ENCODE data around the gene PRR33.
A peak's percentile ranks its signal among the peaks of the same experiment; 100 is the strongest.
"Not testable (repeated sequence)": the region's sequence is repeated elsewhere in the genome, so short reads cannot be mapped to it uniquely, and the experiment has no call there.

The PRR33 gene

DNA sequence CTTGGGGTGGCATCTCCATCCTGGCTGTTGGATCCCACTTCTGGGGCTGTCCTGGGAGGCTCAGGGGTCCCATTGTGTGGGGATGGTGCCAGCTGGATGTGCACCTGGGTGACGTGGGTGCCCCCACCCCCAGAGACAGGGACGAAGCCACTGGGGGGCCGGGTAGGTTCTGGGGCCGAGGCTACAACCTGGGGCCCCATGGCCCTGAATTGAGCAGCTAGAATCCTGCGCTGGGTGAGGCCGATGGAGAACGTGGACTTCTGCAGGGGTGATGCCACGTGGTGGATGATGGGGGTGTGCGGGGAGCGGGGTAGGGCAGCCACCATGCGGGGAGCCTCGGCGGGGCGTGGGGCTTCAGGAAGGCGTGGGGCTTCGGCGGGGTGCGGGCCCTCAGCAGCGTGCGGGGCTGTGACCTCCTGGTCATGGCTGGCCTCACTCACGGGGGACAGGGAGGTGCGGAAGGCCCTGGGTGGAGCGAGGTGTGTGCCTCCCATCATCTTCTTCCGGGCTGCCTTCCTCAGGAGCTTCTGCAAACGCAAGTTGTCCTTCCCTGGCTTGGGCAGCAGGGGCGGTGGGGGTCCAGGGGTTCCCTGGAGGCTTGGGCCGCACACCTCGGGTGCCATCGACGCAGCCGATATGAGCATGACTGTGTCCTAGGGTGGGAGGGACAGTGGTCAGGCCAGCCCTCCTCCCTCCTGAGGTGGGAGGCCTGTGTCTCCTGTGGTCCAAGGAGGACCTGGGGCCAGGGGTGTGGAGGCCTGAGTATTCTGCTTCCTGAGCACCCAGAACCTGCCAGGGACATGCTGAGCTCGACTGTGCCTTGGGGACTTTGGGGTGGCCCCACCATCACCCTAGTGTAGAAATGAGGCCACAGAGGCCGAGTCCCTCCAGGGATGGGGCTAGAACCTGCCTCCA lies 1.5 kb downstream of the PRR33 start:
- H3K4me1 Mint-ChIP-seq (ENCODE audit: low read depth) = peaks cover 37% of the 10 kb centered on the region
- H3K36me3 Mint-ChIP-seq = no peaks in the 10 kb centered on the region
- peak overlapping the region; percentile 80 for H3K4me3 Mint-ChIP-seq
- peak overlapping the region; percentile 86 for H3K27ac Mint-ChIP-seq
- no peaks in the 10 kb centered on the region for H3K9me3 Mint-ChIP-seq (ENCODE audit: low read depth)
- H3K27me3 Mint-ChIP-seq = no peaks in the 10 kb centered on the region

DNA sequence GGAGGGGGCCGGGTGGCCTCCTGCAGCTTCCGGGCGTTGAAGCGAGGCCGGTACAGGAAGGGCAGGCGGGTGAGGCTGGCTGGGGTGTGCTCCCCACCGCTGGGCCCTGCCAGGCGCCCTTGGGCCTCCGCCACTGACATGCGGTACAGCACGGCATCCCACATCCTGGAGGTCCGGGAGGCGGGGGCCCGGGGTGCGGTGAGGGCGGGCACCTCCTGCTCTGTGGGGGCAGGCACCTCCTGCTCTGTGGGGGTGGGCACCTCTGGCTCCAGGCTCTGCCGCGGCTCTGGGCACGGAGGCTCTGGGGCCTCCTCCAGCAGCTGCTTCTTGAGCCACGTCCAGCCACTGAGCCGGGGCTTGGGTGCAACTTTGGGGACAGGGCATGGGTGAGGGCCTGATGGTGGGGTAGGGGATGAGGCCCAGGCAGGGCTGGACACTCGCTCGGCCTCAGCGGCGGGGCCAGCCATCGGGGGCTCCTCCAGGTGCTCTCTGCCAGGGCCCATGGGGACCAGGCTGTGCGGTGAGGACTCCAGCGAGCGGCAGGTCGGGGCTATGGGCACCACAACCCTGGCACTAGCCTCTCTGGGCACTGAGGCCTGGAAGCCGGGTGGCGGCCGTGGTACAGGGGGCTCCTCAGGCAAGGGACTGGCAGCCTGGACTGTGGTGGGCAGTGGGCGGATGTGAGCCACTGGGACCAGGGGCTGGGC lies 2.3 kb downstream of the PRR33 start:
- no peaks in the 10 kb centered on the region for H3K27me3 Mint-ChIP-seq
- peak overlapping the region; percentile 80 for H3K4me3 Mint-ChIP-seq
- H3K36me3 Mint-ChIP-seq = no peaks in the 10 kb centered on the region
- peaks cover 37% of the 10 kb centered on the region for H3K4me1 Mint-ChIP-seq (ENCODE audit: low read depth)
- peak overlapping the region; percentile 86 for H3K27ac Mint-ChIP-seq
- no peaks in the 10 kb centered on the region for H3K9me3 Mint-ChIP-seq (ENCODE audit: low read depth)

DNA sequence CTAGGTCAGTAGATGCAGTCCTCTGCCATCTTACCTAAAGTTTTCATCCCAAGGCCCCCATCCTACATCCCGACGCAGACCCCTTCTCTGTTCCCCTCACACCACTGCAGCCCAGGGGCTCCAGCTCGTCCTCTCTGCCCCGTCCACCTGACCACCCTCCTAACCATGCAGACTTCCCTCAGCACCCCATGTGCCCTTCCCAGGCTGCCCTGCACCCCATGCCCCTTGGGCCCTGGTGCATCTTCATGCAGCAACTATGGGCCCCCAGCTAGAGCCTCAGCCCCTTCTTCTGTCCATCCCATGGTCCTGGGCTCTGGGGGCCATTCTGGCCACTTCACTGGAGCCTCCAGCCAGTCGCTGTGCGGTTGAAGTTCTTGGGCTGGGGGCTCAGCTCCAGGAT lies 2.9 kb downstream of the PRR33 start:
- H3K27me3 Mint-ChIP-seq = no peaks in the 10 kb centered on the region
- H3K4me3 Mint-ChIP-seq = peak overlapping the region; percentile 71
- no peaks in the 10 kb centered on the region for H3K9me3 Mint-ChIP-seq (ENCODE audit: low read depth)
- H3K4me1 Mint-ChIP-seq (ENCODE audit: low read depth) = peaks cover 37% of the 10 kb centered on the region
- H3K27ac Mint-ChIP-seq = peak overlapping the region; percentile 86
- no peaks in the 10 kb centered on the region for H3K36me3 Mint-ChIP-seq

DNA sequence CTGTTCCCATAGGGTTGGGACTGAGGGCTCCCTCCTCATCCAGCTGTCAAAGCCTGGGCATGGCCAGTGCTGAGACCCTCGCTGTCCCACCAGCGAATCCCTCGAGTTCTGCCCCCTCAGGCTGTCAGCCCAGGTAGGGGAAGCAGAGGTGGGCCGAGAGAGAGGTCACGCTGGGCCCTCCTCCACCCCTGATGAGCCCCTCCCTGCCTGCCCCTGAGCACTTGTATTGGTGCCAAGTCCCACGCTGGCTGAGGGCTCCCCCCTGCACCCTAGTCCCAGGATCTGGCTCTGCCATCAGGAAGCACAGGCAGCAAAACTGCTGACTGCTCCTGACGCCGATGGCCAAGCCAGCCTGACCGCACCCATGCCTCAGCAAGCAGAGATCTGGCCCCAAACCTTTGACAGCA lies 3.3 kb downstream of the PRR33 start:
- Mint-ChIP-seq H3K27me3 (no peaks in the 10 kb centered on the region), H3K4me1 (ENCODE audit: low read depth) (peaks cover 32% of the 10 kb centered on the region), H3K36me3 (no peaks in the 10 kb centered on the region), H3K4me3 (peak overlapping the region; percentile 71), H3K27ac (peak overlapping the region; percentile 86), H3K9me3 (ENCODE audit: low read depth) (no peaks in the 10 kb centered on the region)

DNA sequence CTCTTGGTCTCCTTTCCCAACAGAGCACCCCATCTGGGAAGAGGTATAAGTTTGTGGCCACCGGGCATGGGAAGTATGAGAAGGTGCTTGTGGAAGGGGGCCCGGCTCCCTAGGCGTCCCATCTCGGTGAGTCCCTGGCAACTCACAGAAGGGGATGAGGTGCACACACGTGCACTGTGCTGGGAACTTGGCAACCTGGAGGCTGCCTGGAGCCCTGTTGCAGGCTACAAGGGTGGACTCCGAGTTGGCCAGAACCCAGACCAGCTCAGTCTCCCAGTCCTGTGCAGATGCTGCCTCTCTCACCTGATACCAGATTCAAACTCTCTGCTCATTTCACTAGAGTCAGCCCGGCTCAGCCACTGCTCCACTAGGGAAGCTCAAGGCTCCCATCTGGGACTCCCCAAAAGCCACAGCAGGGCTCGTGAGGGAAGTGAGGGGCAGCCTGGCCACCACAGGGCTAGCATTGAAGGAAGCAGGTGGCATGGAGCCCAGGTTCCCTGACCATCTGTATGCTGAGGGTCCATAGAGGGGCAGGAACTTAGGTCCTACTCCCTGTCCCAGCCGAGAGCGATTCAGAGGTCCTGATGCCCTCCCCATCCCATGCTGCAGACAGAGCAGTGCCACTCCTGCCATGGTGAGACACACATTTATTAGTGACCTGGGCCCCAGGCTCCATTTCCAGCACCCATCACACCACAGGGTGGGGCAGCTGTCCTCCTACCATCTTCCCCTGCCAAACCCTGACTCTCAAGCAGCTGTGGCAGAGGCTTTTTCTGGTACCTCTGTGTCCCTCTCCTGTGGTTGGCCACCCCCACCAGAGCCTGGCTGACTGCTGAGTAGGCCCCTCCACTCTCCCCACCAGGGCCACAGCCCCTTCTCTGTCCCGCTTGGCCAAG lies 4.0 kb downstream of the PRR33 start:
- H3K27me3 Mint-ChIP-seq = no peaks in the 10 kb centered on the region
- no peak overlapping the region for H3K4me3 Mint-ChIP-seq
- peak overlapping the region; percentile 86 for H3K27ac Mint-ChIP-seq
- no peaks in the 10 kb centered on the region for H3K9me3 Mint-ChIP-seq (ENCODE audit: low read depth)
- peaks cover 30% of the 10 kb centered on the region for H3K4me1 Mint-ChIP-seq (ENCODE audit: low read depth)
- H3K36me3 Mint-ChIP-seq = no peaks in the 10 kb centered on the region

DNA sequence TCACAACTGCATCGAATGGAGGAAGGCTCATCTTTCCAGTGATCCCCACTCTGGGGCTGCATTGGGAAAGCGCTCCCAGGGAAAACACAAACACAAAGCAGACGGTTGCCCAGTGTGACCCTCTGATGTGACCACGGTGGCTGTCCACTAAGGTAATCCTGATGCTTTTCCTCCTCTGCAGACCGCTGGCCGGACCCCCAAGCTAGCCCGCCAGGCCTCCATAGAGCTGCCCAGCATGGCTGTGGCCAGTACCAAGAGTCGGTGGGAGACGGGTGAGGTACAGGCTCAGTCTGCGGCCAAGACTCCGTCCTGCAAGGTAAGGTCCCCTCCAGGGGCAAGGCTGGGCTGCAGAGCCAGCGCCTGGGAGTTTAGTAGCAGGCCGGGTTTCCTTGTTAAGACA lies 5.1 kb downstream of the PRR33 start:
- not testable (repeated sequence) for H3K27ac Mint-ChIP-seq

DNA sequence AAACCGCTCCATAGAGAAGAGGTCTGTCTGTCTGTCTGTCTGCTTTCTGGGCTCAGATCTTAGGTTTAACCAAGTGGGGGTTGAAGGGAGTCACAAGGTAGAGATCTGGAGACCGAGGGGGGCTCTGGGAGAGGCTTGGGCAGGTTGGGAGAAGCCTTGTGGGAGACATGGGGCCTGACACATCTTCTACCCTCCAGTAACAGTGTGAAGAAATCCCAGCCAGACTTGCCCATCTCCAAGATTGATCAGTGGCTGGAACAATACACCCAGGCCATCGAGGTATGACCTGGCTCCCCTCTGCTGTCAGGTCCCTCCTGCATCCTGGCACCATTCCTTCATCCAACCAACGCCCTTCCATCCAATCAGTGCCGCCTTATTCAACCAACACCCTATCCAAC lies 7.4 kb downstream of the PRR33 start:
- H3K36me3 Mint-ChIP-seq = no peaks in the 10 kb centered on the region
- H3K27me3 Mint-ChIP-seq = no peaks in the 10 kb centered on the region
- no peak overlapping the region for H3K27ac Mint-ChIP-seq
- no peak overlapping the region for H3K4me3 Mint-ChIP-seq
- H3K4me1 Mint-ChIP-seq (ENCODE audit: low read depth) = peaks cover 11% of the 10 kb centered on the region
- no peaks in the 10 kb centered on the region for H3K9me3 Mint-ChIP-seq (ENCODE audit: low read depth)

More for the DNA sequence above, 5.1 kb downstream of the PRR33 start:
- H3K4me1 Mint-ChIP-seq (ENCODE audit: low read depth) = peaks cover 22% of the 10 kb centered on the region
- H3K36me3 Mint-ChIP-seq; H3K4me3 Mint-ChIP-seq; H3K9me3 Mint-ChIP-seq (ENCODE audit: low read depth); H3K27me3 Mint-ChIP-seq: not testable (repeated sequence)

DNA sequence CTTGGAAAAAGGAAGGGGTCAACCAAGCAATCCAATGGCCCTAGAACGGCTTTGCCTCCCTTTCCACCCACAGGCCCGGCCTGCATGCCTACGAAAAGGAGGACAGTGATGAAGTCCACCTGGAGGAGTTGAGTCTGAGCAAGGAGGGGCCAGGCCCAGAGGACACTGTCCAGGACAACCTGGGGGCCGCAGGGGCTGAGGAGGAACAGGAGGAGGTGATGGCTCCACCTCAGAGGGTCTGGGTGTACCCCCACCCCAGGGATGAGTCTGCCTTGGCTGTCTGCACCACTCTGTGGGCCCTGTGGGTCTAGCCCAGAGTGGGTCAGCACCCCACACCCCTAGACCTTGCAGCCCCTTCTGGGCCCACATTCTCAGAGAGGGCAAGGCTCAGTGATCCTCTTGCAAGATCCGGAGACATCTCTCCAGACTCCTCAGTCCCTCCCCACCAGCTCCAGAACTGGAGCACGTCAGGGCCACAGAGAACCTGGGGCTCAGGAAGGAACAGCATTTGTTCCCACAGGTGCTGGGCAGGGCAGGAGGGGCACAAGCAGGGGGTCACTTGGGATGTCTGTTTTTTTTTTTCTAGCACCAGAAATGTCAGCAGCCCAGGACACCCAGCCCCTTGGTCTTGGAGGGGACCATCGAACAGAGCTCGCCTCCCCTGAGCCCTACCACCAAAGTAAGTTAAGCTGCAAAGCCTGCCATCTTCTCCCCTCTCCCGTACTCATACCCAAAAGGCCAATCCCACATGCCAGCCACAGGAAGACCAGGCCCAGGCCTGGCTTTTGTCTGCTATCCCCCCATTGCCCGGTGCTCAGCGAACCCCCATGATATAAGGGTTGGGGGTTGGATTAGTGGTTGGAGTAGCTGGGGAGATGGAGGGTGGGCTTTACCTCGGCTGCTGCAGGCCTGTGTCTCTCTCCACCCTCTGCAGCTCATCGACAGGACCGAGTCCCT lies 8.1 kb downstream of the PRR33 start:
- H3K27me3 Mint-ChIP-seq = no peaks in the 10 kb centered on the region
- no peak overlapping the region for H3K4me3 Mint-ChIP-seq
- H3K27ac Mint-ChIP-seq = no peak overlapping the region
- no peaks in the 10 kb centered on the region for H3K36me3 Mint-ChIP-seq
- H3K4me1 Mint-ChIP-seq (ENCODE audit: low read depth) = peaks cover 6% of the 10 kb centered on the region
- H3K9me3 Mint-ChIP-seq (ENCODE audit: low read depth) = no peaks in the 10 kb centered on the region

DNA sequence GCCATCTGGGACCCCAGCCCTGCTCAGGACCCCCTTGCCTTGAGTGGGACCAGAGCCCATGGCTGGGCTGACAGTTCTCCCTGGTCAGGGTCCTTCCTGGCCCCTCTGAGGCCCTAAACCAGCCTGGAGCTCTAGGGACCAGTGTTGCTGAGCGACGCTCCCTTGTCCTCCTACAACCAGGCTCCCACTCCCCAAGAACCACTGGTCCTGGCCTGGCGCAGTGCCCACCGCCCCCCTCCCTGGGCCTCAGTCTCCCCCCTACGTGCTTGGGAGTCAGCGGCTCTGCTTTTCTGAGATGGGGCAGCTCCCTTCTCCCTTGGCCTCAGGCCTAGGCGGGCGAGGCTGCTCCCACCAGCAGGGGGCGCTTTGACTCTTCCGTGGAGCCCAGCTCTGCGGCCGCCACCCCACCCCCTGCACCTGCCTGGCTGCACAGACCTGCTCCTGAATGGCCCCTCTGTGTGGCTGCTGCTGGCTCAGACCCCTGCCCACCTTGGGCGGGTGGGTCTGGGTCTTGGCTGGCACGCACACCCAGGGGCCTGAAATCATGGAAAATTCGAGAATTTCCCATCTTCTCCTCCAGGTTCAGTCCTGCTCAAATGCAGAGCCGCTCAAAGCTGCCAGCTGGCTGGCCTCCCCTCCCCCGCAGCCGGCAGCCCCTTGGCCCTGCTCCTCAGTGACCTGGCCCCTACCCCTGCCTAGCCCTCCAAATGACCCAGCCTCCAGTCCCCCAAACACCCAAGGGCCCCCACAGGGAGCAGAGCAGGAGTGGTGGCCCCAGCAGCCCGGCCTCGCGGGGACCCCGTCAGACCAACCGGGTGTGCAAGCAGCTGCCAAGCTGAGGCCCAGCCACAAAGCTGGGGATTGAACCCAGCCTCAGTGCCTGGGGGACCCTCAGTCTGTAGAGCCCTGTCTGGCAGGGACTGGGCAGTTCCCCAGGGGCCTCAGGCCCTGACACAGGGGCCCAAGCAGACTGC lies 9.1 kb downstream of the PRR33 start:
- Mint-ChIP-seq H3K27me3 (no peaks in the 10 kb centered on the region), H3K9me3 (ENCODE audit: low read depth) (no peaks in the 10 kb centered on the region), H3K4me1 (ENCODE audit: low read depth) (peaks cover 3% of the 10 kb centered on the region), H3K27ac (no peak overlapping the region), H3K4me3 (no peak overlapping the region), H3K36me3 (no peaks in the 10 kb centered on the region)

DNA sequence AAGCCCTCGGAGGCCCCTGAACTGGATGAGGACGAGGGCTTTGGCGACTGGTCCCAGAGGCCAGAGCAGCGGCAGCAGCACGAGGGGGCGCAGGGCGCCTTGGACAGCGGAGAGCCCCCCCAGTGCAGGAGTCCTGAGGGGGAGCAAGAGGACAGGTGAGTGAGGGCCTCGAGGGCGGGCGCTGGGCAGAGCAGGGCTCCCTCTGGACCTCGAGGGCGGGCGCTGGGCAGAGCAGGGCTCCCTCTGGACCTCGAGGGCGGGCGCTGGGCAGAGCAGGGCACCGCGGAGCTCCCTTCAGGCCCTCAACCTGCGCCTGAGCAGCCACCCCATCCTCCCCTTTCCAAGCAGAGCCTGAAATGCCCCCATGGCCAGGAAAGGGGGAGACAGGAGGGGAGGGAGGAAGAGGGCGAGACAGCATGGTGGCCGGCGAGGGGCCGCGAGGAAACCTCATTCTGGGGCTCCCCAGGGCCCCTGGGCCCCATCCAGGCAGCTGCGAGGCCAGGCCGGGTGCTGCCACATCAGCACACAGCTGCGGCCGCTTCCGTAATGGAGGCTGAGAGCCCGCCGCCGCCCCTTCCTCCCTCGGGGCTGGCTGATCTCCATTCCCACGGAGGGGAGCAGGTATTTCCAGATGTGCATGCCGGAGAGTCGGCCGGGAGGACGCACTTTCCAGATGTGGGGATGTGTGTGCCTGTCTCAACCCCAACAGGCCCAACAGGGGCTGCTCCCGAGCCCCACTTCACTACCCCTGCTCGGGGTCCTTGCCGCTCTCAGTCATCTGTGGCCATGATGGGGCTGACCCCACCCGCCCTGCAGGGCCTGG lies 10.0 kb downstream of the PRR33 start:
- peaks cover 4% of the 10 kb centered on the region for H3K4me1 Mint-ChIP-seq (ENCODE audit: low read depth)
- H3K9me3 Mint-ChIP-seq (ENCODE audit: low read depth) = no peaks in the 10 kb centered on the region
- H3K4me3 Mint-ChIP-seq = no peak overlapping the region
- H3K27ac Mint-ChIP-seq = no peak overlapping the region
- H3K27me3 Mint-ChIP-seq = no peaks in the 10 kb centered on the region
- no peaks in the 10 kb centered on the region for H3K36me3 Mint-ChIP-seq

DNA sequence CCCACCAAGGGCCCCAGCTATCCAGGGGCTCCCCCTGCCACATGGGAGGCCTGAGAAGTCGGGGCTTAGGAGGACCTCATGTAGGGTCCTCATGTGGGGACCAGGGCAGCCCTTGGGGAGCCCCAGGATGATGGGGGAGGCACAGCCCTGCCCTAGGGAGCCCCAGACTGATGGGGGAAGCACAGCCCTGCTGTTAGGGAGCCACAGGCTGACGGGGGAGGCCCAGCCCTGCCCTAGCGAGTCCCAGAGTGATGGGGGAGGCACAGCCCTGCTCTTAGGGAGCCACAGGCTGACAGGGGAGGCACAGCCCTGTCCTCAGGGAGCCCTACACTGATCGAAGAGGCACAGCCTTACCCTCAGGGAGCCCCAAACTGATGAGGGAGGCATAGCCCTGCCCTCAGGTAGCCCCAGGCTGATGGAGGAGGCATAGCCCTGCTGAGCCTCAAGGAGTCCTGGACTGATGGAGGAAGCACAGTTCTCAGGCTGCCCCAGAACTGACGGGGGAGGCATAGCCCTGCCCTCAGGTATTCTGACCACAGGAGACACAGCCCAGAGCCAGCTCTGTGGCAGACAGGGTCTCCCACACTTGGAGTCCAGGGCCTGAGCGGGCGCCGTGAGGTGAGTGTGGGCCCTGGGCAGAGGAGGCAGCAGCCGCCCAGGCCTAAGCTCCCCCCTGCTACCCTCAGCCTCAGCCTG lies 10.8 kb downstream of the PRR33 start:
- peaks cover 6% of the 10 kb centered on the region for H3K4me1 Mint-ChIP-seq (ENCODE audit: low read depth)
- H3K9me3 Mint-ChIP-seq (ENCODE audit: low read depth) = no peaks in the 10 kb centered on the region
- no peak overlapping the region for H3K4me3 Mint-ChIP-seq
- no peak overlapping the region for H3K27ac Mint-ChIP-seq
- no peaks in the 10 kb centered on the region for H3K27me3 Mint-ChIP-seq
- no peaks in the 10 kb centered on the region for H3K36me3 Mint-ChIP-seq
